Activated CD8-positive, alpha-beta memory T cell treated with anti-CD3 and anti-CD28 coated beads for 1 hour (primary cell): Measurements from ENCODE around the gene DMAC2.
"Not testable (repeated sequence)": the region's sequence is repeated elsewhere in the genome, so short reads cannot be mapped to it uniquely, and the experiment has no call there.

ENCODE experiments used
- DNase-seq, 2 donors: peaks; one replicate each; pipeline ENCODE4 v3.0.0-alpha.2; 2020; ENCODE audit warnings: low read depth in 1 of 2; ENCODE audit errors: extremely low read depth in 1 of 2

Gene DMAC2

GRCh38 chr19:41443813-41444455 is 4.2 kb upstream of the DMAC2 start:
- no peak for DNase-seq

- no peak for DNase-seq
Observed at GRCh38 chr19:41442473-41443355, 3.0 kb upstream of the DMAC2 start, which contains the start of gene ERICH4. ERICH4 (plus strand) TSS chr19:41443156; CDS start chr19:41443170, 14 bp downstream.

GRCh38 chr19:41441321-41441945 is 1.7 kb upstream of the DMAC2 start:
- DNase-seq: no peak

GRCh38 chr19:41437944-41438574 is 1.7 kb downstream of the DMAC2 start:
- no peak for DNase-seq

- no peak for DNase-seq
Observed at GRCh38 chr19:41436674-41436951, 3.1 kb downstream of the DMAC2 start.

- DNase-seq: no peak
Observed at GRCh38 chr19:41435936-41436673, 3.6 kb downstream of the DMAC2 start.

- not testable (repeated sequence) for DNase-seq
Observed at GRCh38 chr19:41435376-41435775, 4.3 kb downstream of the DMAC2 start.

- no peak for DNase-seq
Observed at GRCh38 chr19:41434450-41434849, 5.3 kb downstream of the DMAC2 start.

- DNase-seq: no peak
Observed at GRCh38 chr19:41433171-41433570, 6.5 kb downstream of the DMAC2 start.

- no peak for DNase-seq
Observed at GRCh38 chr19:41431426-41432386, 8.0 kb downstream of the DMAC2 start.

- no peak for DNase-seq
Observed at GRCh38 chr19:41430922-41431321, 8.8 kb downstream of the DMAC2 start.

- no peak for DNase-seq
Observed at GRCh38 chr19:41428481-41428859, 11.2 kb downstream of the DMAC2 start.

GRCh38 chr19:41427647-41428480 is 11.8 kb downstream of the DMAC2 start:
- peak; percentile 5 to 14 for DNase-seq

- peak in 1 of 2 donors; percentile 27 for DNase-seq
Observed at GRCh38 chr19:41426952-41427646, 12.6 kb downstream of the DMAC2 start, which contains the start of gene B3GNT8. B3GNT8 (minus strand) TSS chr19:41427374; CDS start chr19:41426778, 596 bp downstream.

GRCh38 chr19:41426116-41426841 is 13.4 kb downstream of the DMAC2 start:
- DNase-seq: no peak

- DNase-seq: no peak
Observed at GRCh38 chr19:41425174-41426115, 14.3 kb downstream of the DMAC2 start.
